OCI-LY1 (cell line): ENCODE measurements around the gene ZNF683.

Experiments
- CTCF ChIP-seq: fragments of 200-600 bp; sonication (generic), shearing (Covaris generic); IDR thresholded peaks from 2 replicates; pipeline ENCODE4 v1.5.1; 2017; ENCODE audit warnings: mild to moderate bottlenecking, antibody characterized with exemption, low read length, moderate library complexity, mixed read lengths
- EZH2 ChIP-seq: fragments of 200-600 bp; sonication (generic), shearing (Covaris generic); IDR thresholded peaks from 2 replicates; pipeline ENCODE4 v1.8.0; 2017; ENCODE audit warnings: borderline replicate concordance, mixed run types, mild to moderate bottlenecking, antibody characterized with exemption, low read length, moderate library complexity, mixed read lengths

DNA sequence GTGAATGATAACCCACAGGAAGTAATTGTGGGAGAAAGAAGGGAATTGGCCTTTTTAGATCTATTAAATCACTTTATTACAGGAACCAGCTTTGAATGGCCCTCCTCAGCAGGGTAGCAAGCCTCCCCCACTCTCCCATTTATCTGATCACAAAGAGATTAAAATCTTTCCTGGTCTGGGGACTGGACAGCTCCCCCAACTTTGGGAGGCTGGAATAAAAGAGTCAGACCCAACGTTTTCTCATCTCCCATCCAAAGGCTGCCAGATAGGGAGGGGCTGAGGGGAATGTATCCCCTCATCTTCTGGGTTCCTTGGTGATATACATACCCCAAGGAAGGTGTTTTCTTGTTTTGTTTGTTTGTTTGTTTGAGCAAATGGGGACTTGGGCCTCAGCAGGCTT lies 40.5 kb upstream of the ZNF683 start:
- TF ChIP-seq CTCF (no peak), EZH2 (no peak)
